HG02885 (cell line): ENCODE data around the gene NBEAL2.
"Not testable (repeated sequence)": the region's sequence is repeated elsewhere in the genome, so short reads cannot be mapped to it uniquely, and the experiment has no call there.

ENCODE experiments used
- ATAC-seq: cut with Tn5 transposase; IDR thresholded peaks from one replicate; pipeline ENCODE4 v1.9.1; 2021; ENCODE audit warnings: mild to moderate bottlenecking; ENCODE audit not compliant: unreplicated experiment, poor library complexity

The NBEAL2 gene

DNA sequence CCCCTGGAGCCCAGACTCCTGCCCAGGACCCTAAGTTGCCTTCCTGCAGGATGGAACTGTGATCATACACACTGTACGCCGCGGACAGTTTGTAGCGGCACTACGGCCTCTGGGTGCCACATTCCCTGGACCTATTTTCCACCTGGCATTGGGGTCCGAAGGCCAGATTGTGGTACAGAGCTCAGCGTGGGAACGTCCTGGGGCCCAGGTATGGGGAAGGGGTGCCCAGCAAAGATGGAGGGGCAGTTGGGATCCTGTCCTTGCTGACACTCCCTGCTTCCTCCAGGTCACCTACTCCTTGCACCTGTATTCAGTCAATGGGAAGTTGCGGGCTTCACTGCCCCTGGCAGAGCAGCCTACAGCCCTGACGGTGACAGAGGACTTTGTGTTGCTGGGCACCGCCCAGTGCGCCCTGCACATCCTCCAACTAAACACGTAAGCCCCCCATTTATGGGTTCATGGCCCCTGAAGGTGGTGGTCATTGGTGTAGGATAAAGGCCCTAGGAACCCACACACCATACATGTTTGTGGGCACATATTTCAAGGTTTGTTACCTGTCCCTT, 28.8 kb downstream of the NBEAL2 start:
- ATAC-seq, result no peak

DNA sequence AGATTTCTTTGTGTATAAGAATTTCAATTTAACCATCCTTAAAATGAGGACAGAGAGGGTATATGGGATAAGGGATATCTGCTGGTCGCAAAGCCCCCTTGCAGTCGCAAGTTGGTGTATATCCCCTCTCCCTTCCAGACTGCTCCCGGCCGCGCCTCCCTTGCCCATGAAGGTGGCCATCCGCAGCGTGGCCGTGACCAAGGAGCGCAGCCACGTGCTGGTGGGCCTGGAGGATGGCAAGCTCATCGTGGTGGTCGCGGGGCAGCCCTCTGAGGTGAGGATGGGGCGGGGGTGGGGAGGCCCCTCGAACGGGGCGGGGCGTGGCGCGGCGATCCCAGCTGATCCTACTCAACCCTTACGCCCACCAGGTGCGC, 29.4 kb downstream of the NBEAL2 start:
- ATAC-seq, result no peak

DNA sequence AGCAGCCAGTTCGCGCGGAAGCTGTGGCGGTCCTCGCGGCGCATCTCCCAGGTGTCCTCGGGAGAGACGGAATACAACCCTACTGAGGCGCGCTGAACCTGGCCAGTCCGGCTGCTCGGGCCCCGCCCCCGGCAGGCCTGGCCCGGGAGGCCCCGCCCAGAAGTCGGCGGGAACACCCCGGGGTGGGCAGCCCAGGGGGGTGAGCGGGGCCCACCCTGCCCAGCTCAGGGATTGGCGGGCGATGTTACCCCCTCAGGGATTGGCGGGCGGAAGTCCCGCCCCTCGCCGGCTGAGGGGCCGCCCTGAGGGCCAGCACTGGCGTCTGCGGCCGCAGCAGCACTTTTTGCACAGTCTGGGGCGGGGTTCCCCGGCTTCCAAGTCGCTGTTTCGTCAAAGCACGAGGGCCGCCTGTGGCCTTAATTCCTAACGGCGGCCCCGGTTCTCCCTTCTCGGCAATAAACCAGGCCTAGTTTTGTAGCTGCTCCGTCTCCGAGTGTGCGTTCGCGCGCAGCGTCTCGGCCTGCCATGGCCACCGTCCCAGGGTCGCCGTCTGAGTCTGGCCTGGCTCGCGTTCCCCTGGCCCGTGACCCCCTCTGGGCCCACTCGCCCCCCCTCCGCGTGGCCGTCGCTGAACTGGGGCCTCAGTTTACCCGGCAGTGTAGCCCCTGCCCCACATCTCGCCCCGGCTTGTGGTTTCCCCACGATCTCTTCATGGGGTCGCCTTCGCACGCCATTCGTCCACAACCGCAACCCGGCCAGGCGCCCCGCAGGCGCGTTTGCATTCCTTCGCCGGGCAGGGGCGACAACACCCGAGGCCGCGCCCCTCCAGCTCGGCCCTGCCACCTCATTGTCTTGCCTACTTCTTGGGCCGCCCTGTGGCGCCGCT, 30.0 kb downstream of the NBEAL2 start:
- peak; percentile 90 for ATAC-seq

GRCh38 chr3:47010111-47010712, 30.7 kb downstream of the NBEAL2 start:
- no peak for ATAC-seq

DNA sequence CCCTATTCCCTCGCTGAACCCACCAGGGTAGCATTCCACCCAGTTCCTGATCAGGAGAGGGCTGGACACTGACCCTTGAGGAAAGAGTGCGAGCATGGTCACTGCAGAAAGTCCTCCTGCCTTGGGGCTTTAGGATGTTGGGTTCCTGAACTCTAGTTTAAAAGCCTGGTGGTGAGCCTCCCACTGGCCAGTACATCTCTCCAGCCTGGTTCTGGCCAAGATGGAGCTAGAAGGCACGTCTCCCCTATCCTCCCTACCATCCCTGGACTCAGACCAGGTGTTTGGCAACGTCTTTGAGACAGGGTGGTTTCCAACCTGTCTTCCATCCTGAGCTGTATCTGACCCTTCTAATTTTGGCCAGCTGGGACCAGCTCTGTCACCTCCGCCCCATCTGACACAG, 31.4 kb downstream of the NBEAL2 start:
- no peak for ATAC-seq

DNA sequence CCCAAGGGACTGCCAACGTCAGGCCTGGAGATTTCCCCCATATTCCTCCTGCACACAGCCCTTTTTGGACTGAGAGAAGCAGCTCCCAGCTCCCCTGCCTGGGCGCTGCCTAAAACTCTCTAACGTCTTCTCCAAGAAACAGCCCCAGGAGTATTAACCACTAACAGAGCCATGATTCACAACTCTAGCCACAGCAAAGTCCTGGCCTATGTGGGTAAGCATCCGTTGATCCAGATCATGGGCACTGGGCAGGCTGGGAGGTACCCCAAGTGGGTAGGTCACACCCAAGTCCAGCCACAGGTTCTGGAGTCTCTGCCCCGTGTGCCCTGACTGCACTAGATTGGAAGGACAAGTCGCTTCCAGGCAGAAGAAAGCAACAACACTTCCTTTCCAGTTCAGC, 31.9 kb downstream of the NBEAL2 start:
- ATAC-seq, result no peak

GRCh38 chr3:47012342-47013230, 33.1 kb downstream of the NBEAL2 start:
- no peak for ATAC-seq

- no peak for ATAC-seq
Measured at GRCh38 chr3:47013231-47013630, 33.8 kb downstream of the NBEAL2 start.

GRCh38 chr3:47014036-47014435, 34.6 kb downstream of the NBEAL2 start:
- no peak for ATAC-seq

DNA sequence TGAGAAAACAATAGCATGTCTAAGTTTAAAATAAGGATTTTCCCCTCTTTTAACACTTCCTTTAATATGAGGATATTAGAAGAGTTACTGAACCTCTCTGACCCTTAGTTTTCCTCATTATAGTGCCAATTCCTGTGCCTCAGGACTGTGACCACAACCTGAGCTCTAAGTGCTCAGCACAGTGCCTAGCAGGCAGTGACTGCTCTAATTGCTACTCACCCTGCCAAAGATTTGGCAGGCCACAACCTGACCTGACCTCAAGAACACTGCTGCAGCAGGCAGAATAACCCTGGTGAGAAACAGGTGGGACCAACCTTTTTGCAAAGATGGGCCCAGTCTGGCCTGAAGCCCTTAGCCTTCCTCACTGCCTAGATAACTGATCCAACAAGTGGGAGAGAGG, 35.7 kb downstream of the NBEAL2 start:
- no peak for ATAC-seq

- ATAC-seq, result no peak
Measured at GRCh38 chr3:47016086-47016933, 36.8 kb downstream of the NBEAL2 start.

- ATAC-seq, result no peak
Measured at GRCh38 chr3:47016934-47017435, 37.5 kb downstream of the NBEAL2 start.

DNA sequence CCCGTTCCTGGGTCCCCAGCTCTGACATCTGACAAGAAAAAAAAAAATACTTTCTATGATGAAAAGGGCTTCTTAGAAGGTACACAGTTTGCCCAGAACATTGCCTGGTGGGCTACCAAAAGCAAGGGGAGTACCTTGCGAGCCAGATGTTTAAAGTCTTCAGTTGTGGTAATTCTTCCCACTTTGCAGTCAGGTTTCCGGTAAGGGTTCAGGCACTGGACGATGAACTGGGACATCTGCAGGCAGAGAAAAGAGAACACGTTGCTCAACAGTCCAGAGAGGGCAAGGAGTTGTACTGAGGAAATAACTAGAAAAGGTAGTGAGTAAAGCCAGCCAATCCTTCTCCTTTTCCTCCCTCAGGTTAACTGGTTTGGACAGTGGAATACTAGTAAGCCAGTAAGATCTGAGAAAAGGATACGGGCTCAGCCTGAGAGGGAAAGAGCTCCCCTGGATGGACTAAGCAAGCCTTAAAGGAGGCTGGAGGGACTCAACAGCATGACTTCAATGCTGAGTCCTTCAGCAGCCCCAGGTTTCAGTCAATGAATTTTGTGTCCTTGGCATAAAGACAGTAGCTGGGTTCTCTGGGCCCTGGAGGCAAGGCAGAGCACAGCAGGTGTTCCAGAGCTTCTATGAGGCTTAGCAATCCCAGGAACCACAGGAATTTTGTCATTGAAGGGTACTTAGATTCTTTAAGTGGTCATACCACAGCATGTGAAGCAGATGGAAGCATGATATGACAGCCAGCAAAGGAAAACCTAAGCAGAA, 38.2 kb downstream of the NBEAL2 start:
- ATAC-seq, result no peak

DNA sequence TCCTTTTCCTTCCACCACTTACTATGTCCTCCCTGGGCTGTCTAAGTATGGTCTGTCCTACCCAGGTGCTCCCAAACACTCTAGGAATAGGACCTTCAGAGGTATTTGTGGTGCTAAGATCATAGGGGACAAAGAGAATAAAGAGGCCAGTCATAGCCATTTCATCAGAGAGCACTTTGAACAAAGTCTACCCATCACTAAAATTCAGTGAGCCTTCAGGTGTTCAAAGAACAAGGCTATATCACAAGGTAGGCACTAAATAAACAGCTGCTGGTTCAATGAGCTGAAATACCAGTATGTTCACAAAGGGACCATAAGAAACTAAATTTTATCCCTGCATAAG, 38.8 kb downstream of the NBEAL2 start:
- no peak for ATAC-seq

GRCh38 chr3:47019201-47019600, 39.7 kb downstream of the NBEAL2 start:
- peak; percentile 59 for ATAC-seq

DNA sequence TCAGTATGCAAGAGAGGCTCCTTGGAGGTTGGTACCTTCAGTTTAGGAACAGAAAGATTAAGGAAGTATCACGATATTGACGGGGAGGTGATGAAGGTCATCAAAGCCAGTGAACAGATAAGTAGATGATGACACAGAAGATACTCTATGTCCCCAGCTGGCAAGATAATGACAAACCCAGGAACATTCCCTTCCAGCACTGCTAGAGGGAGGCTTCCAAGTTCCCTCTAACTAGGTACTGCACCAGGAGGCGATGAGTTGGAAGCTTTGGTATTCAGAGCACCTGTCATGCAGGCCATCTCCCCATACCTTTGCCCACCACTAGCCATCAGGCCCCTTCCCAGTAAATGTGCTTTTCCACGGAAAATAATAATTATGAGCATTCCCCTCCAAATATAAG, 40.8 kb downstream of the NBEAL2 start:
- ATAC-seq, result no peak

GRCh38 chr3:47022641-47023071, 43.2 kb downstream of the NBEAL2 start:
- no peak for ATAC-seq

- no peak for ATAC-seq
Measured at GRCh38 chr3:47024932-47025331, 45.5 kb downstream of the NBEAL2 start.

- ATAC-seq, result not testable (repeated sequence)
Measured at GRCh38 chr3:47026432-47026831, 47.0 kb downstream of the NBEAL2 start.
